GDM1 (cell line): ENCODE results near the gene ESRRG.
"Not testable (repeated sequence)": the region's sequence is repeated elsewhere in the genome, so short reads cannot be mapped to it uniquely, and the experiment has no call there.

Experiments used
- DNase-seq: peaks from one replicate; lab custom pipeline; 2025; lab: John Stamatoyannopoulos, UW

Gene ESRRG

GRCh38 chr1:216563087-216563486 is 160.1 kb downstream of the ESRRG start:
- DNase-seq = no peak

DNA sequence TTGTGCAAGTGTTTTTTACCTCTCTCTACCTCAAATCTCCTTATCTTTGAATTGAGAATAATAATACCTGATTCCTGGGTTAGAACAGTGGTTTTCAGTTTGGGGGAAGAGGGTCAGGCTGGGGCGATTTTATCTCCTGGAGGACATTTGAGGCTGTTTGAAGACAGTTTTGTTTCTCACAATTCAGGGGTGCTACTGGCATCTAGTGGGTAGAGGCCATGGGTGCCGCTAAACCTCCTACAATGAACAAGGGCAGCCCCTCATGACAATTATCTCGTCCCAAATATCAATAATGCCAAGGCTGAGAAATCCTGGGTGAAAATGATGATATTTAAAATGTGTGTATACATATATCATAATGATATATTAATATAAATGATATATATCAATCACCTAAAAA is 160.8 kb downstream of the ESRRG start:
- no peak for DNase-seq

DNA sequence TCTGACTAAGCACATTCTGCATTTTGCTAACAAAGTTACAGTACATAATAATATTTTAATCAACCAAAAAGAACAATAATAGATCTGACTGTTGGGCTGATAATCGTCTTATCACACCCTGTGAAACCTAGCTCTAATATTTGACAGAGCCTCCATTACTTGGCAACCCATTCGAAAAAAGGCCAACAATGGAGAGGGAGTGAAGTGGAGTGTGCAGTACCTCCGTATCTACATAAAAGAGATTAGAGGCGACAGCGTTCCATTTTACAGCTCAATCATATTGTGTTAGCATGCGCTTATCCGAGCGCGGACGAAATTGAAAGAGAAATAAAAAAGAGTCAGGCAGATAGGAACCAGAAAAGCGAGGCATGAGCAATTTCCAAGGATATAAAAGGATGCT is 162.7 kb downstream of the ESRRG start:
- no peak for DNase-seq

DNA sequence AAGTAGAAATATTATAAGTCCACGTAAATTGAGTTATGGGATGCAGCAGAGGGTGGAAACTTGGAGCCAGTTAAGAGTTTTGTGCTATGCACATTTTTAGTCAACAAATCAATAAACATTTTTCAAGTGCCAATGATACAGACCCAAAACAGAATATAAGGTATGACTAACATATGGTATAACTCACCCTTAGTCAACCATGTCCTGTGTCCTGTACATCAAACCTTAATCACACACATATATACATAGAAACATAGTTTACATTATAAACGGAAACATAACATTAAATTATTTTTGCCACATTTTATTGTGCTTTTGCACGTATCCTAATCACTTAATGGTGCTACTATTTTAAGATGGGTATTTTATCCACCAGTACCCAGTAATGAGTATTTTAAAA is 163.9 kb downstream of the ESRRG start:
- no peak for DNase-seq

DNA sequence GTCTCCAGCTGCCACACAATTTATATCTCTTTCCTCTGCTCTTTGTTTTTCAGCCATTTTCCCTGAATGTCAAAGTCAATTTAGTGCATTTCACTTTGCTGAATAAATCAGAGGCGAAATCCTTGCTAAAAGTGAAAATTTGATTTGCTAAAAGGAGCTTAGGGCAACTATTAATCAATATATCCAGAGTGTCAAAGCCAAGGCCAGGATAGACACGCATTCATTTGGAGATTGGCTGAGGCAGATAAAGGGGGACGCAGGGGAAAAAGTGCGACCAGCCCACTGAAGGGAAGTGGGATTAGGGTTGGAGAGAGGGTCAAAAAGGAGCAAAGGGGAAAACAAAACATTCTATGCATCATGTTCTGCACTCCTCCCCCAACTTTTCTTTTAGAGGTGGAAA is 167.6 kb downstream of the ESRRG start:
- DNase-seq = no peak

GRCh38 chr1:216554934-216555333 is 168.3 kb downstream of the ESRRG start:
- DNase-seq = no peak

GRCh38 chr1:216553766-216554165 is 169.5 kb downstream of the ESRRG start:
- no peak for DNase-seq

DNA sequence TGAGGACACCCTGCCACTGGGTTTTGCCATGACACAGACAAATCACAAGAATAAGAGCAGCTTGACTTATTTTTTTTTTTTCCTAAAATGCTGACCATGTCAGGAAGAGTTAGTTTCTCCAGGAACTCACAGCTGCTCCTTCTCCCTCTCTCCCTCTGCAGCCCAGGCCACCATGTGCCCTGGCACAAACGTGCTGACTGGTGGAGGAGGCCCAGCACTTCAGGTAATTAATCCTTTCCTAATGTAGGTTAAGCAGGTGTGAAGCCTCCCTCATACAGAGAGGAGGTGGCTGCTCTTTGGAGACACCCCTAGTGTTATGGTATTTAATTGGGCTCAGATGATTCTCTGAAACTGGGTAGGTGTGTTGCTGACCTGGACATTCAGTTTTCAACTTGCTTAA is 170.2 kb downstream of the ESRRG start:
- DNase-seq = no peak

- no peak for DNase-seq
These were observed 173.4 kb downstream of the ESRRG start for GRCh38 chr1:216549796-216550195.

DNA sequence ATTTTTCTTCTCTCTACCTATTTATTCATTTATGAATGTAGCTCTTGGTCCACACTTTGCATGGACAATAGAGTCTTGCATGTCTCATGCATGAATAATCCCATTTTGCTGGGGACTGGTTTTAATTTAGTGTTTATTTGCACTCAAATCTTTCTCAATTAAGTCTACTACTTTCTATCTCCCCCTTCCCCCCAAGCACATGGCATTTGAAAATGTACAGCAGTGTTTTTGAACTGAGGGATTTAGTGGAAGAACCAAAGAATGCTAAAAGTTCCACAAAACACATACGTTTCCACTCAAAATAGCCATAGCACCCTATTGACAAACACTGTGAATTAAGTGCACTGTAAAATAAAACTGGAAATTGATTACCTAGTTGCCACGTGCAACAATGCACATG is 180.5 kb downstream of the ESRRG start:
- DNase-seq = no peak

DNA sequence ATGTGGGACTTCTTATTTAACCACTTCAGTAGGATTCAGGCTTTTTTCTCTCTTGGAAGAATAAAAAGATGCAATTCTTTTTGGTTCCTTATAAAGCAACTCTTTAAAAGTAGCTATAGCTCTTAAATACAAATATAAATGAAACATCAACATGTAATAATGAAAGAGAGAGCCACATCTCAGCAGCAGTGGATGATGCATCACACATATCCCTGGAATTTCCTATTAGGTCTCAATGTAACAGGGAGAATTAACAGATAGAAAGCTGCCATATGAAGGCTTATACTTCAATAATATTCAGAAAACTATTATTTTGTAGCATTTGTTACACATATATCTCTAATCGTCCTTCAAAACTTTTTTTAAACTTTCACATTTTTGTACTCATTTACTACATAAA is 181.0 kb downstream of the ESRRG start:
- no peak for DNase-seq

- no peak for DNase-seq
These were observed 187.5 kb downstream of the ESRRG start for GRCh38 chr1:216535751-216536150.

- no peak for DNase-seq
These were observed 188.2 kb downstream of the ESRRG start for GRCh38 chr1:216535059-216535458.

DNA sequence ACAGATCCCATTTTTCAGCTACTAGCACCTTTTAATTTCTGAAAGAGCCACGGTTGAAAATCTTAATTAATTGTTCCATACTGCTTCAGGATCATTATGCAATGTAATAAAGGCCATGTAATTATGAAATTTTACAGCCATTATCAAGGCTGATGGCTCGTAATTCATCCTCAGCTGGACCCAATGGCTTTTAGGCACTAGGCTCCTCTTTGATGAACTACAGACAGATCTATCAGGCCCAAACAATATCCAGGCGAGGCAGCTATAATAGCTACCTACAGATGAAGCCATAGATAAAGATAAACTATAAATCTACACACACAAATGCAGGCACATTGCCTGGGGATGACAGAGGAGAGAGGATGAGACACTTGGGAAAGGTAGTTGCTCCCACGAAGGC is 189.5 kb downstream of the ESRRG start:
- no peak for DNase-seq

DNA sequence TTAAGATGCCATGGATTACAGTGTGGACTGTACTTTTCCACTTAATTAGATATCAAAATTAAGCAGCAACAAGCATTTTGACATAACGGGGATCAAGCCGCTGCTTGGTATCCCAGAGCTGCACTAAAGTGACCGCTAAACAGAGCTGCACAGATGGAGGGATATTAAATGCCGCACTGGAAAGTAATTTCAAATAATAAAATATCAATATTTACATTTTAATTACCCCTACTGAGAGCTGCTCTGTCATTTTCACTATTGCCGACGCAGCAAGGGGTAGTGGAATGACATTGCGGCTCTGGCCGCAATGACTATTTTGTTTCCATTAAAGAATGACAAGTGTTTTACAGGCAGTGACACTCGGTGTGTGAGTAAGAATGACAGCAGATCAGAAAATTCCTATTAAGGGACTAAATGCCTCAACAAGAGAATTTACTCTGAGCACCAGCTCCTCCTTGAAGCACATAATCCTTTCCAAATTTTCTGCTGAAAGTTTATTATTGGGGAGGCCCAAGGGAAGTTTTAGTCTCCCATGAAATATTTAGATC is 190.9 kb downstream of the ESRRG start:
- DNase-seq = no peak

- no peak for DNase-seq
These were observed 191.7 kb downstream of the ESRRG start for GRCh38 chr1:216531263-216532239.

GRCh38 chr1:216529851-216530250 is 193.4 kb downstream of the ESRRG start:
- DNase-seq = not testable (repeated sequence)

DNA sequence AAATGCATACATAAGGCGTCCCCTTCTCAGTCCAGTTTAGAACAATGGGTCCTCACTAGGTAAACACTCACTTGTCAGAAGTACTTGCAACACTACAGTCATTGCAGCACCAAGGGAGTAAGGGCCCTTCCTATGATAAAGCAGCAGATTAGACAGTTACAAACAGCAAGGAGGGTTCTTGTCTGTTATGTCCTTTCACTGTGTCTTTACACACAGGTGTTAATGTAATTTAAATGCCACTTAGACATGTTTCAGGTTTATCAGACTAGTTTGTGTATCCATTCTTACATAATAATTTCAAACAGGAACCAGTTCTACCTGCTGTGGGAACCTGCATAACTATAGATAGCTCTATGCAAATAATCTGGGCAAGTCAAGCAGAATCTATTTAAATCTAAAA is 194.4 kb downstream of the ESRRG start:
- no peak for DNase-seq

- DNase-seq = no peak
These were observed 199.6 kb downstream of the ESRRG start for GRCh38 chr1:216523449-216524190.

DNA sequence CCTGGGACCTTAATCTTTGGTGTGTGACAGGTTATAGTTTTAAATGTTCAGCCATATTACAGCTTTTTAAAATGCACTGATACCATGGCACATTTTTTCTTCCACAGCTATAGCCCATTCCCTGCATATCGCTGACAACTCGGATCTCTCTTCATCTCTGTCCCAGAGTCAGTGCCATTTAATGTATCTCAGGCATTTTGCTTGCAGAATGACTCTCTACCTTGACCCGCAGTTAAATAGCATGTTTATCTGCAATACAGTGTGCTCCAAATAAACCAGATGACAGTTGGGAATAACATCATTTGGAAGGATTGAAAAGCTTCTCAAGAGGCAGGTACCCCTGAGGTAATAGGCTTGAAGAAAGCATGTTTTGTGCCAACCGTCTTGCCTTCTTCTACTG is 200.2 kb downstream of the ESRRG start:
- no peak for DNase-seq

DNA sequence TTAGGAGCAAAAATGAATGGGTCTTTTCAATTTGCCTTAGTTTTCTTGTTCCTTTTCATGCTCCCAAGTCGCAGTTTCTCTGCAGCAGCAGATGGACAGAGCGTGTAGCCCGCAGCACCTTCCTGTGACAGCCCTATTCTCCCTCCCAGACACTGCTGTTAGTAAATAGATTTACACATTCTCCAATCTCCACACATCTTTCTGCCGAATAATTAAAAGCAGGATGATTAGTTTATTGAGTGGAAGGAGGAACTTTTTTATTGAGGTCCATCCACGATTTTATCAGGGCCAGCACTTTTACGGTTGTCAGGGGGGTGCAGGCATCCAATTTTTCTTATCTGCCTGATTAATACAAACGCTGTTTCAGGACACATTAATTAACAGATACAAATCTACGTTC is 201.8 kb downstream of the ESRRG start:
- DNase-seq = no peak

- DNase-seq = no peak
These were observed 204.2 kb downstream of the ESRRG start for GRCh38 chr1:216518844-216519627.
